Psoas muscle (tissue), 8 donors: Measurements from ENCODE around the gene APOBEC2. TPM values are rescaled to one million over a fixed set of nuclear protein-coding genes. Genes with fewer than 3 reads are reported as not detected.
A peak's percentile ranks its signal among the peaks of the same experiment; 100 is the strongest.

Source experiments
- ATAC-seq, 4 donors: fragments of 200-7000 bp; cut with Tn5 transposase; one replicate each; pipeline ENCODE4 v1.9.1; 2020; ENCODE audit warnings: moderate library complexity in 3 of 4, mild to moderate bottlenecking in 2 of 4
- DNase-seq, 2 donors: peaks; one replicate each; pipeline ENCODE4 v3.0.0-alpha.2; 2020
- H3K27ac ChIP-seq: fragments of 200-600 bp; one replicate; pipeline ENCODE4 v1.8.0; 2022
- H3K27me3 ChIP-seq, 3 donors: fragments of 200-600 bp in 1 of 3; one replicate each; pipeline versions ENCODE4 v1.6.1 to v1.8.0; 2013 to 2022; ENCODE audit warnings: low read length in 2 of 3, mild to moderate bottlenecking in 2 of 3, moderate library complexity in 1 of 3; ENCODE audit not compliant: insufficient read depth in 3 of 3
- H3K36me3 ChIP-seq, 2 donors: fragments of 200-600 bp in 1 of 2; one replicate each; pipeline versions ENCODE4 v1.6.1 to v1.8.0; 2013 to 2022; ENCODE audit warnings: low read depth in 1 of 2, mild to moderate bottlenecking in 1 of 2, moderate library complexity in 1 of 2; ENCODE audit not compliant: insufficient read depth in 1 of 2
- H3K4me1 ChIP-seq: fragments of 200-600 bp; one replicate; pipeline ENCODE4 v1.8.0; 2022
- H3K4me3 ChIP-seq: fragments of 200-600 bp; one replicate; pipeline ENCODE4 v1.8.0; 2022; ENCODE audit warnings: mild to moderate bottlenecking
- H3K9me3 ChIP-seq: fragments of 200-600 bp; one replicate; pipeline ENCODE4 v1.8.0; 2022
- CTCF ChIP-seq: fragments of 200-600 bp; IDR thresholded peaks from one replicate; pipeline ENCODE4 v1.8.0; 2022; ENCODE audit warnings: antibody characterized with exemption
- WGBS, 3 donors: extraction: QIAGEN DNeasy Blood & Tissue Kit; methylation state at CpG; one replicate each; pipeline versions ENCODE4 v1.1.6 to v1.1.7; 2013; 5-methylcytosine and 5-hydroxymethylcytosine counted together
- intact Hi-C, 2 donors: fragments of 100-400 bp; cut with DNase I; formaldehyde crosslinking; loops; one replicate each; pipeline versions ENCODE4 v1.11.0 to v1.14.2; 2022
- polyA plus RNA-seq, 3 donors: library from polyadenylated mRNA; stranded (reverse); fragments of 200-250 nt; gene quantifications; one replicate each; pipeline ENCODE4 v1.2.3, GENCODE V29; 2013
- total RNA-seq, 4 donors: library from RNA; stranded (reverse); fragmentation: NEBNext Ultra II Directional in 2 of 4; extraction: Animal tissue kit (Norgen Biotek cat#: 25700) in 2 of 4; gene quantifications; one replicate each; pipeline versions ENCODE4 v1.2.1 to v1.2.4, GENCODE V29; 2021 to 2023
- donor health status: healthy with polysubstance abuse.
- donor health status: DM: no; HTN: no; CAD: no; lungs with moderate emphysema.
- donor health status: Bipolar disorder and iron deficiency.
- donor health status: healthy.
- donor health status: DM: yes; HTN: yes; CAD: no.
- donor health status: DM: no; HTN: no; CAD: no.
- donor health status: DM: no; HTN: no; CAD: no.
- donor health status: DM: yes; HTN: yes; CAD: no.

The APOBEC2 gene
- total and polyA plus RNA-seq, 7 donors: 16.4 to 511 (median 141) TPM

GRCh38 chr6:41073968-41074691, 21.1 kb downstream of the APOBEC2 start:
- no peak for TF ChIP-seq CTCF
- Histone ChIP-seq H3K4me3 (peak overlapping the region; percentile 90), H3K27me3 (no peaks in the 10 kb centered on the region), H3K36me3 (peaks cover 3 to 21% of the 10 kb centered on the region in 2 donors), H3K9me3 (no peaks in the 10 kb centered on the region), H3K27ac (peak overlapping the region; percentile 100), H3K4me1 (peaks cover 42% of the 10 kb centered on the region)
- WGBS, 3 donors: 3 to 5% (median 3%) methylated on average over 11 of the region's 11 CpGs
- no peak for DNase-seq
- ATAC-seq: no peak
- intact Hi-C loops: no loop called here

GRCh38 chr6:41074692-41075436, 21.9 kb downstream of the APOBEC2 start:
- peak in 1 of 4 donors; percentile 33 for ATAC-seq
- Histone ChIP-seq H3K27ac (peak overlapping the region; percentile 100), H3K4me3 (peak overlapping the region; percentile 90), H3K36me3 (peaks cover 3 to 21% of the 10 kb centered on the region in 2 donors), H3K4me1 (peaks cover 42% of the 10 kb centered on the region), H3K9me3 (no peaks in the 10 kb centered on the region), H3K27me3 (no peaks in the 10 kb centered on the region)
- intact Hi-C loops: no loop called here
- 29 to 48% (median 33%) methylated on average over 11 of the region's 11 CpGs for WGBS, 3 donors
- no peak for DNase-seq
- TF ChIP-seq CTCF: no peak

GRCh38 chr6:41075651-41076626, 22.9 kb downstream of the APOBEC2 start:
- Histone ChIP-seq H3K36me3 (peaks cover 3 to 21% of the 10 kb centered on the region in 2 donors), H3K27ac (peak overlapping the region; percentile 100), H3K27me3 (no peaks in the 10 kb centered on the region), H3K4me3 (peak overlapping the region; percentile 90), H3K4me1 (peaks cover 38% of the 10 kb centered on the region), H3K9me3 (no peaks in the 10 kb centered on the region)
- DNase-seq (no peak), ATAC-seq (no peak)
- WGBS, 3 donors: 68 to 73% (median 72%) methylated on average over 4 of the region's 4 CpGs
- no peak for TF ChIP-seq CTCF
- intact Hi-C loops: no loop called here

GRCh38 chr6:41077536-41077935, 24.5 kb downstream of the APOBEC2 start:
- Histone ChIP-seq H3K27ac (no peak overlapping the region), H3K27me3 (no peaks in the 10 kb centered on the region), H3K4me1 (peaks cover 34% of the 10 kb centered on the region), H3K4me3 (no peak overlapping the region), H3K36me3 (peaks cover 3 to 37% of the 10 kb centered on the region in 2 donors), H3K9me3 (no peaks in the 10 kb centered on the region)
- DNase-seq (no peak), ATAC-seq (no peak)
- no peak for TF ChIP-seq CTCF
- intact Hi-C loops: no loop called here
- WGBS, 3 donors: 86 to 92% (median 91%) methylated on average over 2 of the region's 2 CpGs
